H1 (cell line): Measurements from ENCODE around the gene ANAPC10. TPM values are rescaled to one million over a fixed set of nuclear protein-coding genes. Genes with fewer than 3 reads are reported as not detected.

Source experiments
- ATF3 ChIP-seq: IDR thresholded peaks from 2 replicates; pipeline ENCODE4 v1.6.1; 2011; ENCODE audit warnings: low read depth, mild to moderate bottlenecking, low read length; ENCODE audit not compliant: insufficient read depth
- BRCA1 ChIP-seq: IDR thresholded peaks from 2 replicates; pipeline ENCODE4 v1.6.1; 2012; ENCODE audit warnings: low read depth, low read length, improper control_type of control experiment
- CEBPB ChIP-seq: IDR thresholded peaks from 2 replicates; pipeline ENCODE4 v1.6.1; 2012; ENCODE audit warnings: low read depth, low read length
- CHD1 ChIP-seq: IDR thresholded peaks from 2 replicates; pipeline ENCODE4 v1.6.1; 2012; ENCODE audit warnings: low read depth, low read length, improper control_type of control experiment
- CTBP2 ChIP-seq: IDR thresholded peaks from 2 replicates; pipeline ENCODE4 v1.7.0; 2011; ENCODE audit warnings: borderline replicate concordance, mild to moderate bottlenecking, moderate library complexity, mixed read lengths, low read length; ENCODE audit not compliant: insufficient read depth, insufficient read length
- CTCF ChIP-seq, 3 experiments: IDR thresholded peaks; 1 replicate in 2 of 3; 2 replicates in 1 of 3; pipeline versions ENCODE4 v1.5.1 to v1.6.1; 2011; ENCODE audit warnings: low read length in 3 of 3, mild to moderate bottlenecking in 3 of 3, inconsistent platforms in 2 of 3, low read depth in 1 of 3, moderate library complexity in 1 of 3; ENCODE audit not compliant: insufficient read depth in 1 of 3; ENCODE audit errors: control extremely low read depth in 1 of 3
- EGR1 ChIP-seq: IDR thresholded peaks from 2 replicates; pipeline ENCODE4 v1.6.1; 2011; ENCODE audit warnings: low read depth, low read length, borderline replicate concordance
- EP300 ChIP-seq, 2 experiments: IDR thresholded peaks; 1 replicate in 1 of 2; 2 replicates in 1 of 2; pipeline ENCODE4 v1.6.1; 2011 to 2012; ENCODE audit warnings: low read depth in 2 of 2, low read length in 2 of 2, mild to moderate bottlenecking in 2 of 2, borderline replicate concordance in 1 of 2, inconsistent platforms in 1 of 2, moderate library complexity in 1 of 2
- EZH2 ChIP-seq: fragments of 200-600 bp; sonication (generic); IDR thresholded peaks from 2 replicates; pipeline ENCODE4 v1.7.1; 2012; ENCODE audit warnings: low read depth, mild to moderate bottlenecking, moderate library complexity, low read length, inconsistent platforms; ENCODE audit not compliant: severe bottlenecking
- HDAC6 ChIP-seq: IDR thresholded peaks from one replicate; pipeline ENCODE4 v1.7.1; 2012; ENCODE audit warnings: low read depth, mild to moderate bottlenecking, inconsistent platforms, low read length, moderate library complexity
- MAFK ChIP-seq: IDR thresholded peaks from 2 replicates; pipeline ENCODE4 v1.6.1; 2012; ENCODE audit warnings: low read depth, mild to moderate bottlenecking, improper control_type of control experiment, low read length
- NRF1 ChIP-seq: IDR thresholded peaks from 2 replicates; pipeline ENCODE4 v1.6.1; 2011; ENCODE audit warnings: mild to moderate bottlenecking, low read depth, low read length, improper control_type of control experiment
- POU5F1 ChIP-seq: IDR thresholded peaks from 2 replicates; pipeline ENCODE4 v1.6.1; 2011; ENCODE audit warnings: low read depth, mild to moderate bottlenecking, low read length, moderate library complexity
- RBBP5 ChIP-seq: IDR thresholded peaks from 2 replicates; pipeline ENCODE4 v1.7.1; 2012; ENCODE audit warnings: low read depth, mild to moderate bottlenecking, inconsistent platforms, low read length, moderate library complexity, borderline replicate concordance
- SP4 ChIP-seq: IDR thresholded peaks from 2 replicates; pipeline ENCODE4 v1.6.1; 2012; ENCODE audit warnings: low read length, inconsistent platforms
- SRF ChIP-seq: IDR thresholded peaks from 2 replicates; pipeline ENCODE4 v1.6.1; 2011; ENCODE audit warnings: mild to moderate bottlenecking, low read depth, low read length, moderate library complexity
- TAF1 ChIP-seq: IDR thresholded peaks from 2 replicates; pipeline ENCODE4 v1.6.1; 2011; ENCODE audit warnings: mild to moderate bottlenecking, low read depth, low read length
- TEAD4 ChIP-seq: IDR thresholded peaks from 2 replicates; pipeline ENCODE4 v1.6.1; 2012; ENCODE audit warnings: low read depth, low read length, inconsistent platforms, mixed read lengths
- USF2 ChIP-seq: IDR thresholded peaks from 2 replicates; pipeline ENCODE4 v1.6.1; 2011; ENCODE audit warnings: low read length, improper control_type of control experiment
- YY1 ChIP-seq: IDR thresholded peaks from 2 replicates; pipeline ENCODE4 v1.6.1; 2011; ENCODE audit warnings: low read depth, mild to moderate bottlenecking, low read length
- polyA plus RNA-seq, 7 experiments: library from polyadenylated mRNA; depleted of rRNA in 3 of 7; stranded (reverse) in 5 of 7; unstranded in 2 of 7; fragments of >200 nt in 5 of 7; fragments of 200-250 nt in 2 of 7; gene quantifications; 1 replicate in 5 of 7; 2 replicates in 1 of 7; 4 replicates in 1 of 7; pipeline versions ENCODE4 v1.2.1 to v1.2.3, GENCODE V29; 2011 to 2013; ENCODE audit warnings: missing spikeins in 2 of 7, mixed read lengths in 2 of 7
- total RNA-seq: library from RNA; stranded (reverse); fragmentation: NEBNext Ultra II Directional; extraction: Animal tissue kit (Norgen Biotek cat#: 25700); gene quantifications from 2 replicates; pipeline ENCODE4 v1.2.1, GENCODE V29; 2021

The ANAPC10 gene
- total and polyA plus RNA-seq, 2 of the 8 experiments (the other 6 are each of a cell fraction or from before 2014, with no cell fraction given), result 17.6 to 23.3 TPM

- TF ChIP-seq EGR1, result no peak
- peak; percentile 91 for TF ChIP-seq TAF1
- peak; percentile 93 for TF ChIP-seq RBBP5
- no peak for TF ChIP-seq EZH2
- no peak for TF ChIP-seq EP300 (IDR thresholded peaks at IDR 0.05; ENCODE audit: borderline replicate concordance in 1 of 2, low read depth in 2 of 2, low read length in 2 of 2)
- peak; percentile 97 for TF ChIP-seq YY1
- TF ChIP-seq SP4, result no peak
- TF ChIP-seq CHD1, result no peak
- no peak for TF ChIP-seq USF2
- TF ChIP-seq CTCF (IDR thresholded peaks at IDR 0.05; ENCODE audit: control extremely low read depth in 1 of 3, insufficient read depth in 1 of 3, low read depth in 1 of 3, low read length in 3 of 3), result no peak
- TF ChIP-seq POU5F1, result no peak
- TF ChIP-seq CEBPB, result peak; percentile 10; the same call in 1 of the 2 replicates
- no peak for TF ChIP-seq CTBP2
- peak; percentile 80 for TF ChIP-seq SRF
- no peak for TF ChIP-seq HDAC6
- peak; percentile 52; the same call in 1 of the 2 replicates for TF ChIP-seq BRCA1
- peak; percentile 85 for TF ChIP-seq ATF3
- TF ChIP-seq NRF1, result peak; percentile 31; the same call in 1 of the 2 replicates
- TF ChIP-seq MAFK, result no peak
- no peak for TF ChIP-seq TEAD4
These were observed at the start of gene ANAPC10, which contains the start of gene ABCE1 (continued) for GRCh38 chr4:145097821-145098674.
